Measurements from ENCODE around the gene ZNF787.

ZNF787 gene

GRCh38 chr19:56121180-56122167, at the start of gene ZNF787:
Gene ZNF787, minus strand, starts transcription at chr19:56121295. Its CDS starts 18,078 bp downstream, at chr19:56103217.
- peak within 1 kb of the TSS; percentile 83 to 89 for H3K4me3 ChIP-seq (ENCODE audit: low read depth in 1 of 2, low read length in 2 of 2)
- peaks cover 5% of the 10 kb centered on the region; the same call in 1 of the 2 replicates for H3K36me3 ChIP-seq (ENCODE audit: insufficient read depth, low read length)
- H2AFZ ChIP-seq (ENCODE audit: low read depth, low read length) = peak within 1 kb of the TSS; percentile 89
- no peaks in the 10 kb centered on the region for H3K9me3 ChIP-seq (ENCODE audit: insufficient read depth, low read length, severe bottlenecking)
- ATAC-seq (ENCODE audit: insufficient read depth, low read depth) (peak; percentile 91), DNase-seq (peak; percentile 97)
- H3K4me1 ChIP-seq (ENCODE audit: insufficient read depth, low read length) = peaks cover 28% of the 10 kb centered on the region
- H3K4me2 ChIP-seq (ENCODE audit: insufficient read depth, low read length) = peak within 1 kb of the TSS; percentile 91
- peak within 1 kb of the TSS; percentile 92 for H3K27ac ChIP-seq (ENCODE audit: low read length)
- H3K27me3 ChIP-seq (ENCODE audit: insufficient read depth, low read length, poor library complexity) = no peaks in the 10 kb centered on the region
- H3K79me2 ChIP-seq (ENCODE audit: insufficient read depth, low read length) = peaks cover 42% of the 10 kb centered on the region
- H3K9ac ChIP-seq (ENCODE audit: low read depth, low read length) = peak within 1 kb of the TSS; percentile 98
- TF ChIP-seq EZH2 (IDR thresholded peaks at IDR 0.05; ENCODE audit: borderline replicate concordance, low read depth, low read length, severe bottlenecking) = no peak
- H4K20me1 ChIP-seq (ENCODE audit: insufficient read depth, low read length) = peaks cover 19% of the 10 kb centered on the region; the same call in 1 of the 2 replicates

GRCh38 chr19:56170261-56170660, 49.2 kb upstream of the ZNF787 start:
- Histone ChIP-seq H4K20me1 (ENCODE audit: insufficient read depth, low read length) (no peaks in the 10 kb centered on the region), H3K9ac (ENCODE audit: low read depth, low read length) (no peak overlapping the region), H3K4me3 (ENCODE audit: low read depth in 1 of 2, low read length in 2 of 2) (no peak overlapping the region), H3K27ac (ENCODE audit: low read length) (no peak overlapping the region), H3K36me3 (ENCODE audit: insufficient read depth, low read length) (no peaks in the 10 kb centered on the region), H3K4me1 (ENCODE audit: insufficient read depth, low read length) (no peaks in the 10 kb centered on the region), H3K79me2 (ENCODE audit: insufficient read depth, low read length) (no peaks in the 10 kb centered on the region), H2AFZ (ENCODE audit: low read depth, low read length) (no peak overlapping the region), H3K27me3 (ENCODE audit: insufficient read depth, low read length, poor library complexity) (no peaks in the 10 kb centered on the region), H3K9me3 (ENCODE audit: insufficient read depth, low read length, severe bottlenecking) (no peaks in the 10 kb centered on the region), H3K4me2 (ENCODE audit: insufficient read depth, low read length) (no peak overlapping the region)
- DNase-seq = no peak
- ATAC-seq (ENCODE audit: insufficient read depth, low read depth) = no peak
- TF ChIP-seq, protein P1, sequence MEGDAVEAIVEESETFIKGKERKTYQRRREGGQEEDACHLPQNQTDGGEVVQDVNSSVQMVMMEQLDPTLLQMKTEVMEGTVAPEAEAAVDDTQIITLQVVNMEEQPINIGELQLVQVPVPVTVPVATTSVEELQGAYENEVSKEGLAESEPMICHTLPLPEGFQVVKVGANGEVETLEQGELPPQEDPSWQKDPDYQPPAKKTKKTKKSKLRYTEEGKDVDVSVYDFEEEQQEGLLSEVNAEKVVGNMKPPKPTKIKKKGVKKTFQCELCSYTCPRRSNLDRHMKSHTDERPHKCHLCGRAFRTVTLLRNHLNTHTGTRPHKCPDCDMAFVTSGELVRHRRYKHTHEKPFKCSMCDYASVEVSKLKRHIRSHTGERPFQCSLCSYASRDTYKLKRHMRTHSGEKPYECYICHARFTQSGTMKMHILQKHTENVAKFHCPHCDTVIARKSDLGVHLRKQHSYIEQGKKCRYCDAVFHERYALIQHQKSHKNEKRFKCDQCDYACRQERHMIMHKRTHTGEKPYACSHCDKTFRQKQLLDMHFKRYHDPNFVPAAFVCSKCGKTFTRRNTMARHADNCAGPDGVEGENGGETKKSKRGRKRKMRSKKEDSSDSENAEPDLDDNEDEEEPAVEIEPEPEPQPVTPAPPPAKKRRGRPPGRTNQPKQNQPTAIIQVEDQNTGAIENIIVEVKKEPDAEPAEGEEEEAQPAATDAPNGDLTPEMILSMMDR (IDR thresholded peaks at IDR 0.05; ENCODE audit: borderline replicate concordance, extremely low read depth, low read length, poor library complexity, severe bottlenecking) = no peak
- TF ChIP-seq EZH2 (IDR thresholded peaks at IDR 0.05; ENCODE audit: borderline replicate concordance, low read depth, low read length, severe bottlenecking) = no peak

GRCh38 chr19:56167064-56167578, 46.0 kb upstream of the ZNF787 start:
- H4K20me1 ChIP-seq (ENCODE audit: insufficient read depth, low read length) = 0 out of 2 replicates have a peak, but pooled peaks cover 3% of the 10 kb centered on the region
- no peaks in the 10 kb centered on the region for H3K27me3 ChIP-seq (ENCODE audit: insufficient read depth, low read length, poor library complexity)
- H3K9me3 ChIP-seq (ENCODE audit: insufficient read depth, low read length, severe bottlenecking) = peaks cover 2% of the 10 kb centered on the region
- DNase-seq = peak; percentile 32
- no peaks in the 10 kb centered on the region for H3K79me2 ChIP-seq (ENCODE audit: insufficient read depth, low read length)
- H2AFZ ChIP-seq (ENCODE audit: low read depth, low read length) = no peak overlapping the region
- TF ChIP-seq, protein P1 (IDR thresholded peaks at IDR 0.05; ENCODE audit: borderline replicate concordance, extremely low read depth, low read length, poor library complexity, severe bottlenecking) = no peak
- no peak for TF ChIP-seq EZH2 (IDR thresholded peaks at IDR 0.05; ENCODE audit: borderline replicate concordance, low read depth, low read length, severe bottlenecking)
- peaks cover 26% of the 10 kb centered on the region for H3K4me1 ChIP-seq (ENCODE audit: insufficient read depth, low read length)
- H3K36me3 ChIP-seq (ENCODE audit: insufficient read depth, low read length) = no peaks in the 10 kb centered on the region
- H3K9ac ChIP-seq (ENCODE audit: low read depth, low read length) = no peak overlapping the region
- no peak overlapping the region for H3K4me2 ChIP-seq (ENCODE audit: insufficient read depth, low read length)
- no peak overlapping the region for H3K4me3 ChIP-seq (ENCODE audit: low read depth in 1 of 2, low read length in 2 of 2)
- ATAC-seq (ENCODE audit: insufficient read depth, low read depth) = no peak
- H3K27ac ChIP-seq (ENCODE audit: low read length) = no peak overlapping the region

- ATAC-seq (ENCODE audit: insufficient read depth, low read depth) (no peak), DNase-seq (no peak)
- H3K27me3 ChIP-seq (ENCODE audit: insufficient read depth, low read length, poor library complexity) = no peaks in the 10 kb centered on the region
- H4K20me1 ChIP-seq (ENCODE audit: insufficient read depth, low read length) = peaks cover 3% of the 10 kb centered on the region; the same call in 1 of the 2 replicates
- H2AFZ ChIP-seq (ENCODE audit: low read depth, low read length) = no peak overlapping the region
- no peak overlapping the region for H3K9ac ChIP-seq (ENCODE audit: low read depth, low read length)
- no peak overlapping the region for H3K4me3 ChIP-seq (ENCODE audit: low read depth in 1 of 2, low read length in 2 of 2)
- TF ChIP-seq, protein P1 (IDR thresholded peaks at IDR 0.05; ENCODE audit: borderline replicate concordance, extremely low read depth, low read length, poor library complexity, severe bottlenecking) = no peak
- TF ChIP-seq EZH2 (IDR thresholded peaks at IDR 0.05; ENCODE audit: borderline replicate concordance, low read depth, low read length, severe bottlenecking) = no peak
- H3K36me3 ChIP-seq (ENCODE audit: insufficient read depth, low read length) = peaks cover 36% of the 10 kb centered on the region
- H3K4me1 ChIP-seq (ENCODE audit: insufficient read depth, low read length) = peaks cover 38% of the 10 kb centered on the region
- H3K4me2 ChIP-seq (ENCODE audit: insufficient read depth, low read length) = no peak overlapping the region
- H3K79me2 ChIP-seq (ENCODE audit: insufficient read depth, low read length) = no peaks in the 10 kb centered on the region
- peak overlapping the region; percentile 70 for H3K27ac ChIP-seq (ENCODE audit: low read length)
- peaks cover 2% of the 10 kb centered on the region for H3K9me3 ChIP-seq (ENCODE audit: insufficient read depth, low read length, severe bottlenecking)
Measured at GRCh38 chr19:56163097-56163496, 42.0 kb upstream of the ZNF787 start.
